Stimulated activated naive CD8-positive, alpha-beta T cell treated with anti-CD3 and anti-CD28 coated beads, Interleukin-15, Interleukin-2, amounts not matched to agents 100 U/mL and 50 U/mL, for 24 hours (primary cell): ENCODE data around the gene SCGB1D1.
"Not testable (repeated sequence)": the region's sequence is repeated elsewhere in the genome, so short reads cannot be mapped to it uniquely, and the experiment has no call there.

ENCODE experiments used
- ATAC-seq: fragments of 150-1000 bp; cut with Tn5 transposase; one replicate; pipeline ENCODE4 v1.10.0; 2021
- DNase-seq: peaks from one replicate; pipeline ENCODE4 v3.0.0; 2021

Gene SCGB1D1

GRCh38 chr11:62166371-62166770, 23.6 kb upstream of the SCGB1D1 start:
- ATAC-seq (no peak), DNase-seq (no peak)

DNA sequence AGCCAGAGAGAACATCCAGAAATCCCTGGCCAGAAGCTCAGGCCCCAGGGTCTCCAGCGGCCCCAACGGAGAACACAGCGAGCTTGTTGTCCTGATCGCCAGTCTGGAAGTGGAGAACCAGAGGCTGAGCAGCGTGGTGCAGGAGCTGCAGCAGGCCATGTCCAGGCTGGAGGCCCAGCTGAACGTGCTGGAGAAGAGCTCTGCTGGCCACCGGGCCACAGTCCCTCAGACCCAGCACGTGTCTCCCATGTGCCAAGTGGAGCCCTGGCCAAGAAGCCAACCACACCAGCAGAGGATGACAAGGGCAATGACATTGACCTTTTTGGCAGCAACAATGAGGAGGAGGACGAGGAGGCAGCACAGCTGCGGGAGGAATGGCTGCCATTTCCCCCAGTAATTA, 20.6 kb upstream of the SCGB1D1 start:
- DNase-seq (no peak), ATAC-seq (no peak)

DNA sequence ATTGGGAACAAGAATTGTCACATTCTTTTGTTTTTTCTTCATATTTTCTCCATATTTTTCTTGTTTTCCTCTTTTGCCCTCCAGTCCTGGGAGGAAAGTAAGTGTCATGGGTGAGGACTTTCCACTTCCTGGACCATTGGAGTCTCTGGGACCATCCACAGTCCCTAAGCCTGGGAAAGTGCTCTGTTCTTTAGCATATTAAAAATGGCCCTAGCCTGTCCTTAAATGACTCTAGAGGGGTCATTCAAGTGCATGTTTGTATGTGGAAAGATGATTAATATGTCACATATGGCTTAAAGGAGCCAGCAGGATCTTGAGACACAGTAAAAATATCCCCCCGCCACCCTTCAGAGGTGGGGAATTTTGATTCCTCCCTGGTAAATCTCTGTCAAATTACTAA, 20.1 kb upstream of the SCGB1D1 start:
- ATAC-seq (no peak), DNase-seq (no peak)

- ATAC-seq (peak; percentile 36), DNase-seq (peak; percentile 80)
Measured at GRCh38 chr11:62171261-62171723, 18.7 kb upstream of the SCGB1D1 start.

DNA sequence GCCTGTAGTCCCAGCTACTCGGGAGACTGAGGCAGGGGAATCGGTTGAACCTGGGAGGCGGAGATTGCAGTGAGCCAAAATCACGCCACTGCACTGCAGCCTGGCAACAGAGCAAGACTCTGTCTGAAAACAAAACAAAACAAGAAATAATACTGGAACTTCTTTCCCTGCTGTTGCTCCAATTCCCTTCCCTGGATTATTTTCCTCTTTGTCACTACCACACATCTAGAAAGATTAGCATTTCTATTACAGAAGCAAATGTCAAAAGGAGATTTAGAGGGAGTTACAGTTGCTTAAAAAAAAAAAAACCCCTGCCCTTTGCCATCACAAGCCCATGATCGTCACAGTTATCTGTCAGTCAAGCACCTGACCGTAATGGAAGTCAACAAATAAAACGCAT, 17.7 kb upstream of the SCGB1D1 start:
- DNase-seq: no peak
- no peak for ATAC-seq

DNA sequence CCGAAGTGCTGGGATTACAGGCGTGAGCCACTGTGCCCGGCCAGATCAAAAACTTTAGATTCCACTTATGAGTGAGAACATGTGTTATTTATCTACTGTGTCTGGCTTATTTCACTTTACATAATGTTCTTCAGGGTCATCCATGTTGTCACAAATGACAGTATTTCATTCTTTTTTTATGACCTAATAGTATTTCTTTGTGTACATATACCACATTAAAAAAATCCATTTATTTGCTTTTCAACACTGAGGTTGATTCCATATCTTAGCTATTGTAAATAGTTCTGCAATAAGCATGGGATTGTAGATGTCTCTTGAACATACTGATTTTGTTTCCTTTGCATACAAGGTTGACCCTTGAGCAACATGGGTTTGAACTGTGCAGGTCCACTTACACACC, 13.2 kb upstream of the SCGB1D1 start:
- no peak for ATAC-seq
- no peak for DNase-seq

DNA sequence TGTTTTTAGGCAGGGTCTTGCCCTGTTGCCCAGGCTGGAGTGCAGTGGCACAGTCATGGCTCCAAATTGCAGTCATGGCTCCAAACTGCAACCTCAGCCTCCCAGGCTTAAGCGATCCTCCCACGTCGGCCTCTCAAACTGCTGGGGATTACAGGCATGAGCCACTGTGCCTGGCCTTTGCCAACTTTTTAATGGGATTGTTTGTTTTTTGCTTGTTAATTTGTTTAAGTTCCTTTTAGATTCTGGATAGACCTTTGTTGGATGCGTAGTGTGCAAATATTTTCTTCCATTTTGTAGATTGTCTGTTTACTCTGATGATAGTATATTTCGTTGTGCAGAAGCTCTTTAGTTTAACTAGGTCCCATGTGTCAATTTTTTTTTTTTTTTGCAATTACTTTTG, 10.0 kb upstream of the SCGB1D1 start:
- ATAC-seq: no peak
- DNase-seq: no peak

- ATAC-seq: no peak
- DNase-seq: no peak
Measured at GRCh38 chr11:62181097-62181496, 8.9 kb upstream of the SCGB1D1 start.

GRCh38 chr11:62182147-62182891, 7.7 kb upstream of the SCGB1D1 start:
- ATAC-seq: no peak
- DNase-seq: no peak

DNA sequence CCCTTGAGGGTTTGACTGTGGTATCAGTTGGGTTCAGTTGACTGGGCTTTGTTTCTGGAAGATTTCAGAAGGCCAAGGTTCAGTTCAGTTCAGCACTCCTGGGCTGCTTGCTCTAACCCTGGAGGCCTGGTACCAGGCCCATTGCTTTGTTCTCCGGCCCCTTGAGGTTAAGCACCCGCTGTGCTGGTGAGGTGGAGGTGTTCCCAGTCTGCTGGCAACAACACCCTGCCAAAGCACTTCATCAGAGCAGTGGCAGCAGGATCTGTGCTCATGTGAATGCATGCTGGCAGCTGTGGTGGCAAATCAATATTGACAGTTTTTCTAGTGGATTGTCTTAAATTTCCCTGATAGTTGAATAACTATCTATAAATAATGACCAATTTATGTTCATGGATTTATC, 3.8 kb upstream of the SCGB1D1 start:
- DNase-seq (no peak), ATAC-seq (no peak)

DNA sequence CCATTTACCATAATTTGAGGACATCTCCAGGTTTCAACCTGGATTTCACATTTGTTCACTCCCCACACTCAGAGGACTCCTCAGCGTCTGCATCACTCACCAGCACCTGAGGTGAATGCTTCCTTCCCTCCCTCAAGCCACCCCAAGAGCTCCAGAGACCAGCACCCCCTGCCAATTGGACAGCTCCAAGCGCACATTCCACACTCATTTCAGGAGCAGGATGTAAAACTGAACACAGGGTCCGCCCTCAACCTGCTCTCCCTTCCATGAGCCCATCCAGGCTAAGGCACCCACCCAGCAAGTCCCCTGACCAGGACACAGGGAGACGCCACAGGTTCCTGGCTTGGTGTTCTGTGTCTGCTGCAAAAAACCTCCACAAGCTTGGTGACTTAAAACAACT, 3.9 kb downstream of the SCGB1D1 start:
- DNase-seq (no peak), ATAC-seq (no peak)

GRCh38 chr11:62195010-62195409, 5.0 kb downstream of the SCGB1D1 start:
- DNase-seq, ATAC-seq: not testable (repeated sequence)

- no peak for ATAC-seq
Measured at GRCh38 chr11:62195945-62196344, 5.9 kb downstream of the SCGB1D1 start.

DNA sequence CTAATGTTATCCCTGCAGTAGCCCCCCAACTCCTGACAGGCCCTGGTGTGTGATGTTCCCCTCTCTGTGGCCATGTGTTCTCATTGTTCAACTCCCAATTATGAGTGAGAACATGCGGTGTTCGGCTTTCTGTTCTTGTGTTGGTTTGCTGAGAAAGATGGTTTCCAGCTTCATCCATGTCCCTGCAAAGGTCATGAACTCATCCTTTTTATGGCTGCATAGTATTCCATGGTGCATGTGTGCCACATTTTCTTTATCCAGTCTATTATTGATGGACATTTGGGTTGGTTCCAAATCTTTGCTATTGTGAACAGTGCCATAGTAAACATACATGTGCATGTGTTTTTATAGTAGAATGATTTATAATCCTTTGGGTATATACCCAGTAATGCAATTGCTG, 7.4 kb downstream of the SCGB1D1 start:
- DNase-seq, ATAC-seq: not testable (repeated sequence)

More at GRCh38 chr11:62195945-62196344, 5.9 kb downstream of the SCGB1D1 start:
- DNase-seq: no peak

GRCh38 chr11:62201376-62201775, 11.4 kb downstream of the SCGB1D1 start:
- DNase-seq: no peak

GRCh38 chr11:62202910-62203309, 12.9 kb downstream of the SCGB1D1 start:
- no peak for DNase-seq
- ATAC-seq: no peak

More at GRCh38 chr11:62201376-62201775, 11.4 kb downstream of the SCGB1D1 start:
- ATAC-seq: no peak

DNA sequence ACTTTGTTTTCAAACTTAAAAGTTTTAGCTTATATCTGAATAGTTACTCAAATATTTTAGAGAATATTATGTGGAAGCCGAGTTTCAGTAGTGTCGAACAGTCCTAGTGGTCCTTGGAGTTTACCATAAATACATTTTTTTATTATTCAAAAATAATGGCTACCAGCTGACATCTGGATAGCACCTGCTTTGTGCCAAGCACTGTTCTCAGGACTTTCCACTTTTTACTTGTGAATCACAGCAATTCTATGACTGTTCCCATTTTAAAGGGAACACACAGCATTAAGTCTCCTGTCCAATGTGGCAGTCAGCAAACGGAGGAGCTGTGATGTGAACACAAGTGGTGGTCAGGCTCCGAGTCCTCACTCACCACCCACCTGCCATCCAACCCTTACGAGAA, 14.4 kb downstream of the SCGB1D1 start:
- ATAC-seq (no peak), DNase-seq (no peak)

DNA sequence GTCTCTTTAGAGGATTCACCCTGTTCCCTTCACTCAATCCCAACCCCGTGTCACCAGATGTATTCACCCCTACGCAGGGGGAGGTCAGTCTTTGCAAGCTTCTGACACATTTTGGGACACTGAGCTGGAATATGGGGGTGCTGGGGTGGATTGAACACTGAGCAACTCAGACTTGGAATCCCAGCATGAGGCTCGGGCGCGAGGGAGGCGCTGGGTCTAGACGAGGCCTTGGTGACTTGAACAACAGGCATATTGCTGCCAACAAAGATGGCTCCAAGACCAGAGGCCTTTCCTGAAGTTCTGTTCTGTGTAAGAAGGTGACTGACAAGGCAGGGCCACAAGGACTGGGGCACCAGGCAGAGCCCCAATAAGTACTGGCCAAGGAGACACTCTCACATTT, 15.4 kb downstream of the SCGB1D1 start:
- no peak for ATAC-seq

DNA sequence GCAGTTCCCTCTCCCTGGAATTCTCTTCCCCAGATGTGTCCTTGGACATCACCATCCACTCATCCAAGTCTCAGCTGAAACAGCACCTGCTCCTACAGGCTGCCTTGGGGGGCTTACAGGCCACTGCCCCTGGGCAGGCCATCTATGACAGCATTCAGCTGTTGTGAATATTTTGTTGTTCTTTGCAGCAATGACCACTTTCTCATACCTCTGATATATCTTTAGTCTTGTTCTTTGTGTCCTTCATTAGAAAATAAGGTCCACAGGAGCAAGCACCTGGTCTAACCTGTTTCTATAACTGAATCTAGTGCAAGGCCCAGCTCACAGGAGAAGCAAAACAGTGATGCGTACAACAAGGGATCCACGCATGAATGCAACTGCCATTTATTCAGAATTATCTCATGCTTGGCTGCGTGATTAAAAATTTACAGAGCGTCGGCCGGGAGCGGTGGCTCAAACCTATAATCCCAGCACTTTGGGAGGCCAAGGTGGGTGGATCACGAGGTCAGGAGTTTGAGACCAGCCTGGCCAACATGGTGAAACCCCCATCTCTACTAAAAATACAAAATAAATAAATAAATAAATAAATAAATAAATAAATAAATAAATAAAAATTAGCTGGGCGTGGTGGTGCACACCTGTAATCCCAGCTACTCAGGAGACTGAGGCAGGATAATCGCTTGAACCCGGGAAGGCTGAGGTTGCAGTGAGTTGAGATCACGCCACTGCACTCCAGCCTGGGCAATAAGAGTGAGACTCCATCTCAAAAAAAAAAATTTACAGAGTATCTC, 16.5 kb downstream of the SCGB1D1 start:
- not testable (repeated sequence) for ATAC-seq, DNase-seq

More for the DNA sequence above, 15.4 kb downstream of the SCGB1D1 start:
- no peak for DNase-seq

GRCh38 chr11:62208785-62209144, 18.7 kb downstream of the SCGB1D1 start:
- DNase-seq: no peak
- no peak for ATAC-seq

DNA sequence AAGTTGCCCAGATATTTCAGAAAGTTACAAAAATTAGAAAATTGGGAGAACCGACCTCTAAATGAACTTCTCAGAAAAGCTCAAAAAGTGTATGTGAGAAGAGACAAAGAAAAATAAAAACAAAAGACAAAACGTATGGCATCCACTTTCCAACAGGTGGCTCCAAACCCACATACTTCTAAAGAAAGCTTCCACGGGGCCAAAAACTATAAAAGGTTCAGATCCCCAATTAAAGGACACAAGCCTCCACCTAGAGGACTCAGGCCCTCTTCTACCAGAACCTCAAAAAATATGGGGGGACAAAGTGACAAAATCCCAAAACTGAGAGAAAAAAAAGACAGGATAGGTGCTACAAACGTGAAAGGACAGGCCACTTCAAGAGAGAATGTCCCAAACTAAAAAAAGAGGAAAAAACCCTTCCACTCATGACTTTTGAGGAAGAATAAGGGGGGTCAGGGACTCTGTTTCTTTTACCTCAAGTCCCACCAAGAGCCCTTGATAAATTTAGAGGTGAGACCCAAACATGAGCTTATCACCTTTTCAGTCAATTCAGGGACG, 27.3 kb downstream of the SCGB1D1 start:
- no peak for ATAC-seq
- DNase-seq: no peak

- ATAC-seq (no peak), DNase-seq (no peak)
Measured at GRCh38 chr11:62221498-62221897, 31.5 kb downstream of the SCGB1D1 start.

GRCh38 chr11:62223095-62223494, 33.1 kb downstream of the SCGB1D1 start:
- ATAC-seq: no peak
- no peak for DNase-seq
